ENCODE results near the gene SH3PXD2A. TPM values are rescaled to one million over a fixed set of nuclear protein-coding genes. Genes with fewer than 3 reads are reported as not detected.

The SH3PXD2A gene
- total RNA-seq, 1 experiment from 2014 or later: 4.5 TPM

DNA sequence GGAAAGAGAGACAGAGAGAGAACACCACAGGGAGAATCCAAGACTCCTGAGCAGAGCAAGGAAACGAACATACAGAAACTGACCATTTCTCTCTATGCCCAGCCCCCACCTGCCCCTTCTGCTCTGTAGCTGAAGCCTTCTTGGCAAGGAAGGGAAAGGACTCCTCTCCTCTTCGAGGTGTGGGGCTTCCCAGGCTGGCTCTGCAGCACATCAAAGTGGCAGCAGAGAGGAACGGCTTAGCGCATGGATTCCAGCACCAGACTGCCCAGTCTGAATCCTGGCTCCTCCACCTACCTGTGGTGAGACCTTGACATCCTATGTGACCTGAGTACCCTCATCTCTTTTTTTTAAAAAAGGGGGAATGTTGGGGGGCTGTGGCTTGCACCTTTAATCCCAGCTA lies 69.4 kb downstream of the SH3PXD2A start:
- DNase-seq: no peak
- Histone ChIP-seq H3K9me3 (ENCODE audit: control insufficient read depth, low read depth, low read length) (no peaks in the 10 kb centered on the region), H2BK15ac (ENCODE audit: low read depth, low read length) (no peak overlapping the region), H2BK20ac (ENCODE audit: low read depth, low read length, poor library complexity, severe bottlenecking) (no peak overlapping the region), H3K56ac (ENCODE audit: insufficient read length, low read depth, low read length) (no peak overlapping the region), H2BK5ac (ENCODE audit: insufficient read length, low read length) (no peak overlapping the region), H2BK120ac (ENCODE audit: low read depth, low read length, poor library complexity, severe bottlenecking) (no peak overlapping the region), H3K14ac (ENCODE audit: insufficient read depth, low read length) (no peak overlapping the region), H3K23ac (ENCODE audit: insufficient read length, low read depth, low read length) (no peak overlapping the region), H4K20me1 (ENCODE audit: control insufficient read depth, insufficient read depth, insufficient read length) (no peaks in the 10 kb centered on the region), H4K91ac (ENCODE audit: insufficient read length, low read depth, low read length) (no peak overlapping the region), H2AFZ (ENCODE audit: low read length) (no peak overlapping the region), H3K79me2 (ENCODE audit: insufficient read depth, low read length) (no peaks in the 10 kb centered on the region), H2BK12ac (ENCODE audit: insufficient read length, low read depth, low read length) (no peak overlapping the region), H3K9ac (ENCODE audit: extremely low read depth, insufficient read length, low read length) (no peak overlapping the region), H3K79me1 (ENCODE audit: insufficient read depth, low read depth, low read length, poor library complexity, severe bottlenecking) (no peaks in the 10 kb centered on the region), H3K4ac (ENCODE audit: low read depth, low read length) (no peak overlapping the region), H3K18ac (ENCODE audit: insufficient read length, low read depth, low read length) (no peak overlapping the region), H3T11ph (ENCODE audit: low read length) (no peak overlapping the region), H3K4me1 (ENCODE audit: insufficient read depth, low read length) (no peaks in the 10 kb centered on the region), H3K27ac (ENCODE audit: insufficient read length, low read depth, low read length) (no peak overlapping the region), H4K5ac (ENCODE audit: insufficient read length, low read depth, low read length) (no peak overlapping the region), H3K4me2 (ENCODE audit: insufficient read depth, insufficient read length, low read length) (no peak overlapping the region), H3K23me2 (ENCODE audit: insufficient read length, low read depth, low read length, poor library complexity, severe bottlenecking) (no peaks in the 10 kb centered on the region), H4K8ac (replicated peaks; ENCODE audit: insufficient read length, low read depth, low read length) (no peak overlapping the region), H3K27me3 (ENCODE audit: insufficient read depth, low read length) (no peaks in the 10 kb centered on the region), H2AK5ac (ENCODE audit: insufficient read length, low read length) (no peak overlapping the region)
- peaks cover 12 to 37% of the 10 kb centered on the region in 2 experiments for H3K4me1 Mint-ChIP-seq
- no peaks in the 10 kb centered on the region; a peak in 2 of 7 replicates for H3K36me3 Mint-ChIP-seq (ENCODE audit: insufficient read depth in 1 of 3, low read depth in 3 of 3)
- no CpG with 5 or more reads among the region's 4 CpGs for WGBS (ENCODE audit: extremely low coverage, insufficient read length, low lambda C conversion rate)
- H3K9me3 Mint-ChIP-seq: no peaks in the 10 kb centered on the region
- no peak overlapping the region for H3K4me3 Mint-ChIP-seq
- H3K27me3 Mint-ChIP-seq (ENCODE audit: low read depth): peaks cover 2% of the 10 kb centered on the region
- no peak overlapping the region for H3K27ac Mint-ChIP-seq
- TF ChIP-seq, protein P1, sequence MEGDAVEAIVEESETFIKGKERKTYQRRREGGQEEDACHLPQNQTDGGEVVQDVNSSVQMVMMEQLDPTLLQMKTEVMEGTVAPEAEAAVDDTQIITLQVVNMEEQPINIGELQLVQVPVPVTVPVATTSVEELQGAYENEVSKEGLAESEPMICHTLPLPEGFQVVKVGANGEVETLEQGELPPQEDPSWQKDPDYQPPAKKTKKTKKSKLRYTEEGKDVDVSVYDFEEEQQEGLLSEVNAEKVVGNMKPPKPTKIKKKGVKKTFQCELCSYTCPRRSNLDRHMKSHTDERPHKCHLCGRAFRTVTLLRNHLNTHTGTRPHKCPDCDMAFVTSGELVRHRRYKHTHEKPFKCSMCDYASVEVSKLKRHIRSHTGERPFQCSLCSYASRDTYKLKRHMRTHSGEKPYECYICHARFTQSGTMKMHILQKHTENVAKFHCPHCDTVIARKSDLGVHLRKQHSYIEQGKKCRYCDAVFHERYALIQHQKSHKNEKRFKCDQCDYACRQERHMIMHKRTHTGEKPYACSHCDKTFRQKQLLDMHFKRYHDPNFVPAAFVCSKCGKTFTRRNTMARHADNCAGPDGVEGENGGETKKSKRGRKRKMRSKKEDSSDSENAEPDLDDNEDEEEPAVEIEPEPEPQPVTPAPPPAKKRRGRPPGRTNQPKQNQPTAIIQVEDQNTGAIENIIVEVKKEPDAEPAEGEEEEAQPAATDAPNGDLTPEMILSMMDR (conservative IDR thresholded peaks at IDR 0.05): no peak

All from H9 (cell line).